Brain microvascular endothelial cell (primary cell): ENCODE results near the gene ADGRA1.

ENCODE experiments used
- DNase-seq: peaks from one replicate; pipeline ENCODE4 v3.0.0-alpha.2; 2020
- H3K27ac ChIP-seq: fragments of 250-450 bp; sonication (Bioruptor Pico); 2 replicates; pipeline ENCODE4 v1.5.1; 2020; ENCODE audit warnings: mild to moderate bottlenecking, moderate library complexity
- H3K27me3 ChIP-seq: fragments of 250-450 bp; sonication (Bioruptor Pico); replicated peaks from 2 replicates; pipeline ENCODE4 v1.5.1; 2020; ENCODE audit warnings: mild to moderate bottlenecking
- H3K36me3 ChIP-seq: fragments of 250-450 bp; sonication (Bioruptor Pico); replicated peaks from 2 replicates; pipeline ENCODE4 v1.5.1; 2020; ENCODE audit warnings: mild to moderate bottlenecking
- H3K4me3 ChIP-seq: 2 replicates; pipeline ENCODE4 v1.5.1; 2011; ENCODE audit warnings: low read depth, mild to moderate bottlenecking, control low read depth, low read length, moderate library complexity
- CTCF ChIP-seq: IDR thresholded peaks from 2 replicates; pipeline ENCODE4 v1.5.1; 2011; ENCODE audit warnings: low read depth, mild to moderate bottlenecking, moderate library complexity, low read length, control low read depth, inconsistent platforms; ENCODE audit errors: missing control alignments
- in situ Hi-C: cut with HindIII; loops from 2 replicates; pipeline ENCODE4 v1.10.0; 2017; ENCODE audit warnings: low sequenced_read_pairs, low pct_ligation_motif_present

The ADGRA1 gene

DNA sequence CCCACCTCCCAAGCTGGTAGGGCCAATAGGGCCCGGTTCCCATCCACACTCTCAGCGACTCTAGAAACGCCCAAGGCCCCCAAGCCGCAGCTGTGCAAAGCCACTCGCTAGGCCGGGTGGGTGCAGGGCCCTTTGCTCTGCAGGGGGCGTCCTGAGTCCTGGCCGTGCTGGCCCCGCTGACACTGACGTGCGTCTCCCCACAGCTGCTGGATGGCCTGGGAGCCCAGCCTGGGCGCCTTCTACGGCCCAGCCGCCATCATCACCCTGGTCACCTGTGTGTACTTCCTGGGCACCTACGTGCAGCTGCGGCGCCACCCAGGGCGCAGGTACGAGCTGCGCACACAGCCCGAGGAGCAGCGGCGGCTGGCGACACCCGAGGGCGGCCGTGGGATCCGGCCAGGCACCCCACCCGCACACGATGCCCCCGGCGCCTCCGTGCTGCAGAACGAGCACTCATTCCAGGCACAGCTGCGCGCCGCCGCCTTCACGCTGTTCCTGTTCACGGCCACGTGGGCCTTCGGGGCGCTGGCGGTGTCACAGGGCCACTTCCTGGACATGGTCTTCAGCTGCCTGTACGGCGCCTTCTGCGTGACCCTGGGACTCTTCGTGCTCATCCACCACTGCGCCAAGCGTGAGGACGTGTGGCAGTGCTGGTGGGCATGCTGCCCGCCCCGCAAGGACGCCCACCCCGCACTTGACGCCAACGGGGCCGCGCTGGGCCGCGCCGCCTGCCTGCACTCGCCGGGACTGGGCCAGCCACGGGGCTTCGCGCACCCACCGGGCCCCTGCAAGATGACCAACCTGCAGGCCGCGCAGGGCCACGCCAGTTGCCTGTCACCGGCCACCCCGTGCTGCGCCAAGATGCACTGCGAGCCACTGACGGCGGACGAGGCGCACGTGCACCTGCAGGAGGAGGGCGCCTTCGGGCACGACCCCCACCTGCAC lies 40.7 kb downstream of the ADGRA1 start:
- DNase-seq = no peak
- Histone ChIP-seq H3K36me3 (no peaks in the 10 kb centered on the region), H3K27ac (no peak overlapping the region), H3K4me3 (no peak overlapping the region), H3K27me3 (no peaks in the 10 kb centered on the region)
- no peak for TF ChIP-seq CTCF
- in situ Hi-C loops = no loop called here

DNA sequence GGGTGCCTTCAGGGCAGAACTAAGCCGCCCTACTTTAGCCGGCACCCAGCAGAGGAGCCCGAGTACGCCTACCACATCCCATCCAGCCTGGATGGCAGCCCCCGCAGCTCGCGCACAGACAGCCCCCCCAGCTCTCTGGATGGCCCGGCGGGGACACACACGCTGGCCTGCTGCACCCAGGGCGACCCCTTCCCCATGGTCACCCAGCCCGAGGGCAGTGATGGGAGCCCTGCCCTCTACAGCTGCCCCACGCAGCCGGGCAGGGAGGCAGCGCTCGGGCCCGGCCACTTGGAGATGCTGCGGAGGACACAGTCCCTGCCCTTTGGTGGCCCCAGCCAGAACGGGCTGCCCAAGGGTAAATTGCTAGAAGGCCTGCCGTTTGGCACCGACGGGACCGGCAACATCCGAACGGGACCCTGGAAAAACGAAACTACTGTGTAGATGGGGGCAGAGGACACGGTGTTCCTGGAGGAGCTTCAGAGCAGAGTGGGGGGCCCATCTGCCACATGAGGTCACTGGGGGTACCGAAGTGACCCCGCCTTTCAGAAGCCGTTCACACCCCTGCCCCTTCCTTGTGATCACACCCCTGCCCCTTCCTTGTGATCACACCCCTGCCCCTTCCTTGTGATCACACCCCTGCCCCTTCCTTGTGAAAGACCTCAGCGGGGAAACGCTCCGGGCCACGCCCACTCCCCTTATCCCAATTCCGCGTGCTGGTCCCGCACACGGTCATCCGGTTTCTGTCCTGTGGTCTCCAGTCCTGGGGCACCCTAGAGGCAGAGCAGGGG lies 41.5 kb downstream of the ADGRA1 start:
- H3K27ac ChIP-seq = no peak overlapping the region
- H3K27me3 ChIP-seq = no peaks in the 10 kb centered on the region
- no peak overlapping the region for H3K4me3 ChIP-seq
- no peaks in the 10 kb centered on the region for H3K36me3 ChIP-seq
- TF ChIP-seq CTCF = no peak
- DNase-seq = no peak
- in situ Hi-C loops = no loop called here

DNA sequence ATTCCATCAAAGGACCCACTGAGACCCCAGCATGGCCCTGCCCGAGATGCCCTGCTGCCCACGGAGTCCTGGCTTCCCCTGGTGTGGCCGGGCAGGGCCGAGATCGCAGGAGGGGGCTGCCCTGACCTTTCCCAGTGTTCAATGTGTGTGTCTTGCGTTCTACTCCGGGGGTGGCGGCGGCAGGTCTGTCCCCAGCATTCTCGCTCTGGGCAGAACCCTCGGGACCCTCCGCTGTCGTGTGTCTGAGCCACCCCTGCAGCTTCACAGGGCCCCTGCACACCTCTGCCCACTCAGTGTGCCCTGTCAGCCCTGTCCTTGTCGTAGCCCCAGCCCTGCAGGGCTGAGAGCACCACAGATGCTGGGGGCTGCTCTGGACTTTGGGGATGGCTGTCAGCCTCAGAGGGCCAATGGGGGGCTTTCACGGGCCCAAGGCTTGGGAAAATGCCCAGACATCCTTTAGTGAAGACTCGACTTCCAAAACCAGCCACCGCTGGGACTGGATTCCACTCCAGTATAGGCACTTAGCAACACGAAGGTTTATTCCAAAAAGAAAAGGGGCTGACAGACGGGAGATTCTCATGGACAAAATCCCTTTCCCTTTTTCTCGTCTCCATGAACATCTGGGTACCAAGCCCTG lies 42.3 kb downstream of the ADGRA1 start:
- DNase-seq = no peak
- in situ Hi-C loops = no loop called here

GRCh38 chr10:133130602-133131001 lies 42.9 kb downstream of the ADGRA1 start:
- no peaks in the 10 kb centered on the region for H3K27me3 ChIP-seq
- in situ Hi-C loops = no loop called here
- H3K27ac ChIP-seq = no peak overlapping the region
- no peak for TF ChIP-seq CTCF
- no peaks in the 10 kb centered on the region for H3K36me3 ChIP-seq
- no peak for DNase-seq
- no peak overlapping the region for H3K4me3 ChIP-seq

More for the DNA sequence above, 42.3 kb downstream of the ADGRA1 start:
- TF ChIP-seq CTCF = no peak
- Histone ChIP-seq H3K4me3 (no peak overlapping the region), H3K27me3 (no peaks in the 10 kb centered on the region), H3K27ac (no peak overlapping the region), H3K36me3 (no peaks in the 10 kb centered on the region)

GRCh38 chr10:133131053-133131452 lies 43.3 kb downstream of the ADGRA1 start:
- Histone ChIP-seq H3K4me3 (no peak overlapping the region), H3K27me3 (no peaks in the 10 kb centered on the region), H3K27ac (no peak overlapping the region), H3K36me3 (no peaks in the 10 kb centered on the region)
- in situ Hi-C loops = no loop called here
- no peak for DNase-seq
- TF ChIP-seq CTCF = no peak
